Spleen (tissue), 10 donors: ENCODE results near the gene SNPH. TPM values are rescaled to one million over a fixed set of nuclear protein-coding genes. Genes with fewer than 3 reads are reported as not detected.

Experiments
- polyA plus RNA-seq, 3 donors: library from polyadenylated mRNA; stranded (reverse); fragments of 200-250 nt; gene quantifications; one replicate each; pipeline ENCODE4 v1.2.1, GENCODE V29; 2013
- total RNA-seq, 7 donors: library from RNA; depleted of rRNA in 3 of 7; stranded (reverse); fragments of >200 nt in 3 of 7; fragmentation: NEBNext Ultra II Directional in 4 of 7; extraction: Animal tissue kit (Norgen Biotek cat#: 25700) in 4 of 7; gene quantifications; one replicate each; pipeline versions ENCODE4 v1.1.0 to v1.2.1, GENCODE V29; 2016 to 2021
- donor health status: healthy with polysubstance abuse.
- donor health status: DM: no; HTN: no; CAD: no; lungs with moderate emphysema.
- donor health status: DM: no; HTN: no; CAD: no.
- donor health status: Bipolar disorder and iron deficiency.
- donor health status: healthy.
- donor health status: DM: no; HTN: no; CAD: no.
- donor health status: DM: yes; HTN: yes; CAD: no.

The SNPH gene
- total and polyA plus RNA-seq, 10 donors: 0.58 to 3.5 (median 2.0) TPM

Other genes starting within 250 kb of the SNPH start
- 100 to 1,000 TPM; 110 to 169 (median 134) TPM for gene PSMF1, start 147.7 kb upstream of the SNPH start, total RNA-seq
- 10 to 100 TPM; 25.7 to 49.2 (median 38.7) TPM for gene PSMF1, start 147.7 kb upstream of the SNPH start, polyA plus RNA-seq
- gene TMEM74B, start 81.3 kb upstream of the SNPH start, total RNA-seq: 1 to 10 TPM in 1 of 7 donors, under 1 TPM in 5, not detected in 1; 0.46 to 1.3 (median 0.50) TPM
- 1 to 10 TPM in 2 of 3 donors, under 1 TPM in 1; 0.77 to 2.7 (median 2.1) TPM for gene TMEM74B, start 81.3 kb upstream of the SNPH start, polyA plus RNA-seq
- 1 to 10 TPM in 2 of 7 donors, under 1 TPM in 3, not detected in 2; 0.23 to 2.9 (median 0.44) TPM for gene C20orf202, start 62.8 kb upstream of the SNPH start, total RNA-seq
- under 1 TPM; 0.06 to 0.26 (median 0.07) TPM for gene C20orf202, start 62.8 kb upstream of the SNPH start, polyA plus RNA-seq
- gene RAD21L1, start 40.2 kb upstream of the SNPH start, total RNA-seq: not detected
- gene RAD21L1, start 40.2 kb upstream of the SNPH start, polyA plus RNA-seq: not detected
- gene SDCBP2, start 62.8 kb downstream of the SNPH start, total RNA-seq: 1 to 10 TPM; 2.1 to 7.1 (median 3.5) TPM
- 1 to 10 TPM; 2.0 to 3.7 (median 3.0) TPM for gene SDCBP2, start 62.8 kb downstream of the SNPH start, polyA plus RNA-seq
- 100 to 1,000 TPM; 167 to 338 (median 260) TPM for gene FKBP1A, start 126.8 kb downstream of the SNPH start, total RNA-seq
- 100 to 1,000 TPM; 135 to 286 (median 209) TPM for gene FKBP1A, start 126.8 kb downstream of the SNPH start, polyA plus RNA-seq
- gene NSFL1C, start 200.6 kb downstream of the SNPH start, total RNA-seq: 10 to 100 TPM; 64.9 to 88.5 (median 71.8) TPM
- gene NSFL1C, start 200.6 kb downstream of the SNPH start, polyA plus RNA-seq: 10 to 100 TPM; 37.1 to 51.2 (median 41.7) TPM
- 10 to 100 TPM; 27.3 to 92.2 (median 42.1) TPM for gene SIRPB2, start 225.1 kb downstream of the SNPH start, total RNA-seq
- gene SIRPB2, start 225.1 kb downstream of the SNPH start, polyA plus RNA-seq: 1 to 10 TPM; 2.1 to 4.7 (median 2.2) TPM